ENCODE measurements around the gene SMKR1.

SMKR1 gene

GRCh38 chr7:129559564-129559963, 57.2 kb downstream of the SMKR1 start:
- Histone ChIP-seq H3K27me3 (ENCODE audit: insufficient read depth, low read depth, severe bottlenecking) (no peaks in the 10 kb centered on the region), H3K9me3 (ENCODE audit: severe bottlenecking) (no peaks in the 10 kb centered on the region), H3K27ac (no peak overlapping the region), H3K36me3 (no peaks in the 10 kb centered on the region), H3K4me3 (ENCODE audit: low read depth, low read length) (no peak overlapping the region)
- TF ChIP-seq CTCF (IDR thresholded peaks at IDR 0.05; ENCODE audit: low read depth, low read length): no peak
- no peak for DNase-seq

- H3K27ac ChIP-seq: no peak overlapping the region
- TF ChIP-seq CTCF (IDR thresholded peaks at IDR 0.05; ENCODE audit: low read depth, low read length): no peak
- H3K9me3 ChIP-seq (ENCODE audit: severe bottlenecking): no peaks in the 10 kb centered on the region
- no peaks in the 10 kb centered on the region for H3K27me3 ChIP-seq (ENCODE audit: insufficient read depth, low read depth, severe bottlenecking)
- no peak overlapping the region for H3K4me3 ChIP-seq (ENCODE audit: low read depth, low read length)
- DNase-seq: no peak
- no peaks in the 10 kb centered on the region for H3K36me3 ChIP-seq
Measured at GRCh38 chr7:129560831-129561230, 58.5 kb downstream of the SMKR1 start.

GRCh38 chr7:129561677-129562359, 59.5 kb downstream of the SMKR1 start:
- Histone ChIP-seq H3K27me3 (ENCODE audit: insufficient read depth, low read depth, severe bottlenecking) (no peaks in the 10 kb centered on the region), H3K27ac (no peak overlapping the region), H3K36me3 (no peaks in the 10 kb centered on the region), H3K4me3 (ENCODE audit: low read depth, low read length) (no peak overlapping the region), H3K9me3 (ENCODE audit: severe bottlenecking) (no peaks in the 10 kb centered on the region)
- no peak for DNase-seq
- no peak for TF ChIP-seq CTCF (IDR thresholded peaks at IDR 0.05; ENCODE audit: low read depth, low read length)
